ENCODE data around the gene LRRC36.

Gene LRRC36

GRCh38 chr16:67432506-67432890 is 105.9 kb downstream of the LRRC36 start:
- Histone ChIP-seq H3K27ac (ENCODE audit: insufficient read depth, low read depth, low read length, poor library complexity, severe bottlenecking) (no peak overlapping the region), H3K4me1 (ENCODE audit: control insufficient read depth, insufficient read depth, low read length) (peaks cover 10% of the 10 kb centered on the region), H3K4me3 (ENCODE audit: insufficient read depth, low read depth, low read length) (no peak overlapping the region), H3K36me3 (ENCODE audit: control insufficient read depth, insufficient read depth, low read length) (no peaks in the 10 kb centered on the region), H3K9me3 (ENCODE audit: control insufficient read depth, low read length) (no peaks in the 10 kb centered on the region), H3K27me3 (ENCODE audit: control insufficient read depth, insufficient read depth, low read length, poor library complexity, severe bottlenecking) (peaks cover 46% of the 10 kb centered on the region)
- 73% methylated on average over 5 of the region's 5 CpGs for whole genome bisulfite sequencing, 2 experiments

GRCh38 chr16:67433131-67433719 is 106.6 kb downstream of the LRRC36 start:
- H3K4me1 ChIP-seq (ENCODE audit: control insufficient read depth, insufficient read depth, low read length) = peaks cover 10% of the 10 kb centered on the region
- H3K4me3 ChIP-seq (ENCODE audit: insufficient read depth, low read depth, low read length) = no peak overlapping the region
- no peak overlapping the region for H3K27ac ChIP-seq (ENCODE audit: insufficient read depth, low read depth, low read length, poor library complexity, severe bottlenecking)
- H3K9me3 ChIP-seq (ENCODE audit: control insufficient read depth, low read length) = no peaks in the 10 kb centered on the region
- H3K36me3 ChIP-seq (ENCODE audit: control insufficient read depth, insufficient read depth, low read length) = peaks cover 2% of the 10 kb centered on the region
- H3K27me3 ChIP-seq (ENCODE audit: control insufficient read depth, insufficient read depth, low read length, poor library complexity, severe bottlenecking) = peaks cover 46% of the 10 kb centered on the region
- 91 to 92% methylated on average over 5 of the region's 5 CpGs for WGBS, 2 experiments

Measured in ectodermal cell (in vitro differentiated cells).